NCI-H2227 (cell line): ENCODE measurements around the gene PBX1.

ENCODE experiments used
- DNase-seq: peaks from one replicate; lab custom pipeline; 2025; ENCODE audit not compliant: unreplicated experiment; lab: John Stamatoyannopoulos, UW

The PBX1 gene

DNA sequence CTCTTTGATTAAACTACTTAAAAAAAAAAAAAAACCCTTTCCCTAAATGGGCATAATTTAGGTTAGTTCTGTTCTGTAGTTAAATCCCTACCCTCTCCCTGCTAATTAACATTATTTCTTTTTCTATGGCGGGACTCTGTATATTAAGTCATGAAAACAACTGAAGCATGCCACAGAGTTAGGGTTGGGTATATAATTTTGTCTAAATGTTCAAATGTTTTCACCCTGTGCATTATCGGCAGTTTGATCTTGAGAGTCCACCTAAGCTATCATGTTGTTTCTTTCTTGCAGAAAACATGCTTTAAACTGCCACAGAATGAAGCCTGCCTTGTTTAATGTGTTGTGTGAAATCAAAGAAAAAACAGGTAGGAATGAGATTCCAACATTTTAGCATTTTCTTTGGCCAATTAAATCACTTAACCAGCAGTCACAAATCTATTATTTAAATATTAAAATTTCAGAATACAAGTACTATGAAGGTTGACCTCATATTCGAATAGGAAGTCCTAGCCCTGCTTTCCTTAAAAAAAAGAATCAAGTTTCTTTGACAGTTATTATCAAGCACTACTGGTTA is 4.0 kb downstream of the PBX1 start:
- no peak for DNase-seq

DNA sequence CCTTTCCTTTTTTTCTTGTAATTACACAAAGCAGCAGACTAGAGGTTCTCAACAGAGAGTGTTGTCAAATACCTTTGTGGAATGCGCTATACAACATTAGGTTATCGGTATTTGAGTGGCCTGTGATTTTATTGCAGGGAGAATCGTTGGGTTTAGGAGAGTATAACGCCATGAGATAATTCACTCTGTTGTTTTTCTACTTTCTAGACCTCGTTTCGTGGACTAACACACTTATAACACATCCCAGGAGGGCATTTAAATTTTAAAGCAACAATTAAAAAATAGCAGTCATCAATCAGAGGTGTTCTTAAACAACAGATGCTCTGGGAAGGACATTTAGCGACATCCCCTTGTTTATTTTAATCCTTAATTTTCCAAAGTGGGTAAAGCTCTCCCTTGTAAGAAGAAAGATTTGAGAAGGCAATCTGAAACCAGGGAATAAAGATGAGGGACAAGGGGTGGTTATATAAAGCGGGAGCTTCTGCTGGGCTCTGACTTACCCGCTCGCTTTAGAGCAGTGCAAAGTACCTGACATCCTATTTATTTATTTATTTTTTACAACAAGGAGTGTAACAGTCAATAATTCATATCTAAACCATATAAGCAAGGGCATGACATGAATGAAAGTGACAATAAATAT is 4.9 kb downstream of the PBX1 start:
- DNase-seq = no peak

DNA sequence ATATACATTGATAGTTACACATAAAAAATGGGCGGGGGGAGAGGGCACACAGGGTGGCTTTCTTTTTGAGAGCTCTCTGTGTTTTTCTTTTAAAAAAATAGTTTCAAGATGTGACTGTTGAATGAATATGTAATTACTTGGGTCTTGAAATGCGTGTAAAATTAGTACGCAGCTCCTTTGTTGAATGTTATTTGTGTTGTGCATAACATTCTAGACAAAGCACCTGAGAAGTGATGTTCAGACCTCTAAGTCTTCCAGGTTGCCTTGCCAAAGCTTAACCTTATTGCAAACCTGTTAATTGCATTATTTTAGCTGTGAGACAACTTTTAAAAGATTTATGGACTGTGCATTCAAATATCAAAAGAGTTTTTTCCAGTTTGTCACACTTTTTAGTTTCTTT is 5.4 kb downstream of the PBX1 start:
- DNase-seq = no peak

DNA sequence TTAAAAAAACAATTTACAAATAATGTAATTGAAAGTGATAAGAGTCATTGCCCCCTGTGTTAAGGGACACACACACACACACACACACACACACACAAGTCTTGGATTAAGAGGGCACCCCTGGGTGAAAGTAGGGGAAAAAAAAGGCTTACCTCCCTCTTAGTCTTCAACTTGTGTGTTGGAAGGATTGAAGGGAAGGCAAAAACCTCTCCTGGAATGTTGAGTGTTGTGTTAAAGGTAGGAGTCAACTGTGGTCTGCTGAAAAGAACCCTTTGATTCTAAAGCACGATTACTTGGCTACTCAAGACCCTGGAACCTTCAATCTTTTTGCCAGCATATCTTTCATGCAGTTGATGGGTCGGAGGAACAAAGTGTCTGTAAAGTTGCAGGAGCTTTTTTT is 6.4 kb downstream of the PBX1 start:
- DNase-seq = no peak

DNA sequence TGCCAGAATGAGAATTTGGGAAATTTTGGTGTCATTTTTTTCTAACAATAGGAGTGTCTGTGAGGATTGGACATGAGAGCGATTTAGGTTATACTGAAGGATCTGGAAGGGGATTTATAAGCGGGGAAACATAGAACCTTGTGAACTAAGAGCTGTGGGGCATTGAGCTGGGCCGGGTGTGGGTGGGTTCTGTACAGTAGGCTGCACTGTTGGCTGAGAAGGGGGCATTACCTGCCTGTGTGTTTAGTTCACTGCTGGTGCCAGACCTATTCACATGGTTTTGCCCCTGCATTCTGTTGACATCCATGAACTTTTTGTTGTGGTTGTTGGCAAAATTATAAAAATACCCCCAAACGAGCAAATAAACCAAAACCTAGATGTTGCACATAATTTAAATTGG is 8.8 kb downstream of the PBX1 start:
- no peak for DNase-seq

DNA sequence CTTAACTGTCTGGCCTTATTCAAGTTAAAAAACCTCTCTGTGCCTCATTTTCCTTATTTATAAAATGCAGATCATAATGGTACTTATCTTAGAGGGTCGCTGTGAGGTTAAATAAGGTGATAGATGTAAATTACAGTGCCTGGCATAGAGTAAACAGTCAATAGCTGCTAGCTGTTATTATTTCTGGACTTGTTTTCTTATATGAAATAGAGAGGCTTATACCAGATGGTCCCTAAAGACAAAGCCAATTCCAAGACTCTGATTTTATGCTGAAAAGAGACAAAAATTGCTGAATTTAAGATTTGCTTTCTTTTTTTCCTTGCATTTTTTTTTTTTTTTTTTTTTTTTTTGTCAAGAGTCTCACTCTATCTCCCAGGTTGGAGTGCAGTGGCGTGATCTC is 10.3 kb downstream of the PBX1 start:
- no peak for DNase-seq

DNA sequence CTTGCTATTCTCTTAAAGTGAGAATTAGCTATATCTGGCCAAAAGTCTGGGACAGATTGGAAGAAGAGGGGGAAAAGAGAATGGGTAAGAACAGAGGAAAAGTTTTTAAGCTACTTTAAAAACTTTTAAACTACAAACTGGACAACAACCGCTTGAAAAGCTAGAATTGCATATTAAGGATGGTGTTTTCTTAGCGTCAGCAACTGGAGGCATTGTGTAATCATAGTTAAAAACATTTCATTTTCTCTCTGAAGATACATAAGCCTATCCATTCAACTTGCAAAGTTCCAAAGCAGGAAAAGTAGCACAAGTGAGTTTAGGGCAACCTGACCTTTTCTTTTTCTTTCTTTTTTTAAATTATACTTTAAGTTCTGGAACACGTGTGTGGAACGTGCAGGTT is 10.9 kb downstream of the PBX1 start:
- no peak for DNase-seq

DNA sequence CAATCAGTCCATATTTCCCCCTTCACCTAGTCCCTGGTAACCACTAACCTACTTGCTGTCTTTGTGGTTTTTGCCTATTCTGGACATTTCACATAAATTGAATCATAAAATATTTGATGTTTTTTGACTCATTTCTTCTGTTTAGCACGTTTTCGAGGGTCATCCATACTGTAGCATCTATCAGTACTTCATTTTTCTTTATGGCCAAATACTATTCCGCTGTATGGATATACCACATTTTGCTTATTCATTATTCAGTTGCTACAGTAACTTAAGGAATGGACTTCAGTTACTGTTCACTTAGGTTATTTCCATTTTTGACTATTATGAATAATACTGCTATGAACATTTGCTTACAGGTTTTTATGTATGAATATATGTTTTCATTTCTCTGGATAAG is 12.3 kb downstream of the PBX1 start:
- no peak for DNase-seq

DNA sequence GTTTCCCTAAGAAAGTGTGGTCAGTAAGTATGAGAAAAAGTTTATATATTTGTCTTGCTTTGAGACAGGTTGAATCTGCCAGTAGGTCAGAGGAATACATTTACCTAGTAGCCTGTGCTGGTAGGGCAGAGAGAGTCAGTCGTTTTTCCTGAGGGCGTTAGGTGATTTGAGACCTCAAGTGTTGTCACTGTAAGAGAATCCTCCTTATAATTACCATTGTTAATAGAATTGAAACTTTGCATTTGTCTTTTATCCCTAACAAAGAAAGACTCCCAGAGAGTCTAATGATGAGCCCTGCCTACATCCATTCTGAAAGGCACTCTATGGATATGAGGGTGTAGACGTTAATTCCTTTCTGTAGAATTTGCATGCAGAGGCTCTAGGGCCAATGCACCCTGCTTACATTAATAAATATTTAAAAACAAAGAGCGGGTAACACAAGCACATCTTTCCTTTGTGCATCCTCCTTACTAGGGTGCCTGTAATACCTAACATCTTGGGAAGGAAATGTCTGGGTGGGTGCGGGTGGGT is 16.4 kb downstream of the PBX1 start:
- no peak for DNase-seq

DNA sequence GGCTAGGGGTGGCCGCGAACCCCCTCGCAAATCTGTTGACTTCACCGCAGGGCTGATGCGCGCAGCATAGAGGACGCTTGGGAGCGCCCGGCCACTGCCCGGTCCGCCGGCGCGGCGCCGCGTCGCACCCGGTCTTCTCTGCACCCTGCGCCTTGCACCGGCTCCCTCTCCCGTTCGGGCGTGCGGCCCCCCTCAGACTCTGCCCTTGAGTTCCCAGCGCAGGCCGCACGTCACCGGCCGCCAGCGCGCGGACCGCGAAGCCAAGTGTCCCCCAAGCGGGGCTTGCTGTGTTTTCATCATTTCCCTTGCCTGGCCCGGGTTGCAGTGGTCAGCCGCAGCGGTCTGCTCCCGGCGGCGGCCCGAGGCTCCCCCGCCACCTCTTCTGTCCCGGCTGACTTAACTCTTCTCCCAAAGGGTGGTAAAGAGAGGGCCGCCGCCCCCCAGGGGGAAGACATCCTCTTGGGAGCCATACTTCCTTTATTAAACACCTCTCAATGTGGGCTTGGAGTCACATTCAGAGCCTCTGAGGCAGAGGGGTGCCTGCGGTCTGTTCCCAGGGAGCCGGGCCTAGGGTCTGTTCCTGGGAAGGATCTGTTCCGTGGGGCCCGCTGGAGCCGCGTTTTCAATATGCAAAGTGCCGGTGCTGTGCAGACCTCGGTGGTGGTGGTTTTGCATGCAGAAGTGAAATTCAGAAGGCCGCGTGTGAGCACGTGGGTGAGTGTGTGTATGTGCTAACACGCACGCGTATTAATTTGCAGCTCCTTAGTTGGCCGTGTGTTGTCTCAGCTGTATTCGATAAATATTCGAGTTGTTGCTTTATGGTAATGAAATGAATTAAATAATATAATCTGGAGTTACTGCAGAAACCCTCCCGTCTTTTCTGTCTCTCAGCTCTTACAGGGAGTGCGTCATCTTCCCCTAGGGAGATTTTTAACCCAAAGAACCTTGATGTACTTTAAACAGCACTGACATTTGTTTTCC is 17.6 kb downstream of the PBX1 start:
- no peak for DNase-seq

DNA sequence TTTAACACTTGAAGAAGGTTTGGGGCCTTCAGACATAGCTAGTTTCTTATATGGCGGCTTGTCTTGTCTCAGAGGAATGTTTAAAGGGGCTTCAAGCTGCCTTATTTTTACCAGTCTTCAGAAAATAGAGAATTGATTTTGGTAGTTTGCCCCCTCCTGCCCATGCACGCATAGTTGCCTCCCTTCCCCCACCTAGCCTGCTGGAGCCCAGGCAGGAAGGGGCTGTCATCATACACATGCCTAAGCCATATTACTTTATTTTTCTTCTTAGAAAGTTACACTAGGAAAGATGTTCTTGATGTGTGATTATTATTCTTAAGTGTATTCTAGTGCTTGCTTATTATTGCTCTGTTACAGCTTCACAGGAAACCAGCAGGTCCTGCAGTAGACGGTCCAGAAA is 18.3 kb downstream of the PBX1 start:
- DNase-seq = no peak

DNA sequence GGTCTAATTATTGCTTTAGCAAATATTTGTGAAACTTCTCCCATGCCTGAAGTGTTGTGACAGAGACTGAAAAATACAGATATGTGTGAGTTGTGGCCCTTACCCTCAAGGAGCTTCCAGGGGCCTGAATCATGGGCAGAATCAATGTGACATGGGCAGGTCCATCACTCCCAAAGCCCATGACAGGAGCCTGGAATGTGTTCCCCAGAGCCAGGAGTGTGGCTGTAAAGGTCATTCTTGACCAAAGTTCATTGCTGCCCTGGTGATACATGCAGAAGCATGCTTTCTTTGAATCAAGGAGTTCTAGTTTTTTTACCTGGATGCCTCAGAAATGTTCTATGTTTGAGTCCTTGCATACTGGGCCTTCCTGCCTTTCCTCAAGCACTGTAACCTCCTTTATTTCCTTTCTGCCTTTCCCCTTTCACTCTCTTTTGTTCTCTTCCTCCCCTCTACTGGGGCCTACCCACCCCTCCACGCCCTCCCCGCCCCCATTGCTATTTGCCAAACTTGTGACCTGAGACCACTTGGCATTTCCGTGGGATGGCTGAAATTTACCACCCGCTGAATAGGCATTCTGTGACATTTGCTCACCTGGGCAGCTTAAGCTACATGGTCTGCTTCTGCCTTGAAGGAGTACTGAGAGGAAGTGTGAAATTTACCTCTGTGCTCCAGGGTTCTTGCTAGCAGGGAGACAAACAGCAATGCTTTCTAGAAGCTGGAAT is 19.7 kb downstream of the PBX1 start:
- no peak for DNase-seq

DNA sequence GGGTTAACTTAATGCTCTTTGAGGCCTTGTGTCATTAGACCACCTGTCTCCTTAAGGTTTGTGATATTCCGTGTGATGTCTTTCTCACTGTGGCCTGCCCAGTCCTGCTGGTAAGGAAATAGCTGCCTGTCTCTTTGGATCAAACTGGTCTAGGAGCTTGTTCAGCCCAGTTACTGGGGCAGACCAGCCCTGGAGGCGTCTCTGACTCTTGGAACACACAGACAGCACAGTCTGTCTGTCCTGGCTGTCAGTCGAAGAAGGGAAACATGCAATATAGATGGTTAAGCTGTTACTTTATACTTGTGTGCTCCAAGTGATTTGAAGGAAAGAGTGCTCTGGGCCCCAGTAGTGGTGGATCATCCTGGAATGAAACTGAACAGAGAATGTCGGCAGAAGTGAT is 20.4 kb downstream of the PBX1 start:
- no peak for DNase-seq

DNA sequence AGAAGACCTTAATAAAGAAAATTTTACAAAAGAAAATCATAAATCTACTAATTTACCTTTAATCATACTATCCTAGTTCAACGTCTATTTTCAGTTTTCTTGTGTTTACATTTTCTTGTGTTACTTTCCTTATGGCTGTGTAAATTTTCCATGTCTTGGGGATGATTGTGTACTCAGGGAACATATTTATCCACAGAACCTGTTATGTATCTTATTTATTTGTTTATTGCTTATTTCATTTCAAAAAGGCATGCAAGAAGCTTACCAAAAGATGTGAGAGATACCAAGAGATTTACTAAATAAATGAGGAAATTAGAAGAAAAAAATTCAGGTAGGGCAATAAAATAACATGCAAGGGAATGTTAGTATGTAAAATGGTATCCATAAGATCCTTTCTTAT is 22.8 kb downstream of the PBX1 start:
- no peak for DNase-seq

DNA sequence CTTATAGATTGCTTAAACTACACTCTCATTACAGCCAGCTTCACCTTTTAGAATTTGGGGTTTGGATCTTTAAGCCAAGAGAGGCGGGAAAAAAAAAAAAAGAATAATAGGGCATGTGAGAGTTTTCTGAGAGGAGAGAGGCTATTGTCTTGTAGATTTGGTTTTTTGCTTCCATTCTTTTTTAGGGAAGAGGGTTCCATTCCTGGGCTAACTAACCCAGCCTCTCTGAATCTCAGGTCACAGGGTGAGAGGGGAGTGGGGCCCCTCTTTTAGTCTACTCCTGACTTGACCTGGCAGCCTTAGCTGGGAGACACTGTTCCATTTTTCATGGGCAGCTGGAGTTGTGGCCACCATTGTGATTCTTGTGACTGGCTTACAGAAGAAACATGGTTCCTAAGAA is 24.2 kb downstream of the PBX1 start:
- DNase-seq = no peak

DNA sequence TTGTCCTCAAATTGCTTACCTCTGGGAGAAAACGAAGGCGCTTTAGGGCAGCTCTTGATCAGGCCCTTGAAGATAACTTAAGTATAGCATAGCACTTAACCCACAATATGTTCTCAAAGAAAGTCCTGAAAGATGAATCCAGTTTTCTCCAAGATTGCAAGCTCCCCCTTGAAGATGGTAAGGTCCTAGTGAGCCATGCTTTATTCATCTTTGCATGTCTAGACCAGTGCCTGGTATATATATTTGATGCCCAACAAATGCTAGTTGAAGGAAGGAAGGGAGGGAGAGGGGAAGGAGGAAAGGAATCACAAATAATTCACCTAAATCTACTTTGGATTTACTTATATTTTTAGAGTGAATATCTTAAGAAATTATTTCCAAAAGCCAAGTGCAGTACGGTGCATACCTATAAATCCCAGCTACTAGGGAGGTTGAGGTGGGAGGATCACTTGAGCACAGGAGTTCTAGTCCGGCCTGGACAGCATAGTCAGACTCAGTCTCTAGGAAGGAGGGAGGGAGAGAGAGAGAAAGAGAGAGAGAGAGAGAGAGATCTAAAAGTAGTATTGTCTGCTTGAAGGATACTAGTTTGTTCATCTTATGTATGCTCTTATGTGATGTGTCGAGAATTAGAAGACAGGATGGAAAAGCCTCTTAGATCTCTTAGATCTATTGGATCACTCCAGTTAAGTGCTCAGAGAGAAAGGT is 25.0 kb downstream of the PBX1 start:
- DNase-seq = no peak

DNA sequence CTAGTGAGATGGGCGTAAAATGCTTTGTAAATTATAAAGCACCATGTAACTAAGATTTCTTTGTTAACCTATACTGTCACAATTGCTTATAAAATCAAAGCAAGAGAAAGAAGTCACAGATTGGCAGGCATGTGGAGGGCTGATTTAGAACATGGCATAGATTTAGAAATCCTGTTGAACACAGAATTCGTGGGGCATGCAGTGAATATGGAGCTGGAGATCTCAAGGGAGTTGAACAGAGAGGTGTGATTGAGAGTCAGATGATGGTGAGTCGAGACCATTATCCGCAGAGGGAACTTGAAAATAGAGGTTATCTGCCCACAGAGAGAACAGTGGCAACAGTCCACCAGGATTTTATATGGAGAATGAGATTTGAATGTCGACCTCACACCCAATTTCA is 27.6 kb downstream of the PBX1 start:
- peak; percentile 41 for DNase-seq

DNA sequence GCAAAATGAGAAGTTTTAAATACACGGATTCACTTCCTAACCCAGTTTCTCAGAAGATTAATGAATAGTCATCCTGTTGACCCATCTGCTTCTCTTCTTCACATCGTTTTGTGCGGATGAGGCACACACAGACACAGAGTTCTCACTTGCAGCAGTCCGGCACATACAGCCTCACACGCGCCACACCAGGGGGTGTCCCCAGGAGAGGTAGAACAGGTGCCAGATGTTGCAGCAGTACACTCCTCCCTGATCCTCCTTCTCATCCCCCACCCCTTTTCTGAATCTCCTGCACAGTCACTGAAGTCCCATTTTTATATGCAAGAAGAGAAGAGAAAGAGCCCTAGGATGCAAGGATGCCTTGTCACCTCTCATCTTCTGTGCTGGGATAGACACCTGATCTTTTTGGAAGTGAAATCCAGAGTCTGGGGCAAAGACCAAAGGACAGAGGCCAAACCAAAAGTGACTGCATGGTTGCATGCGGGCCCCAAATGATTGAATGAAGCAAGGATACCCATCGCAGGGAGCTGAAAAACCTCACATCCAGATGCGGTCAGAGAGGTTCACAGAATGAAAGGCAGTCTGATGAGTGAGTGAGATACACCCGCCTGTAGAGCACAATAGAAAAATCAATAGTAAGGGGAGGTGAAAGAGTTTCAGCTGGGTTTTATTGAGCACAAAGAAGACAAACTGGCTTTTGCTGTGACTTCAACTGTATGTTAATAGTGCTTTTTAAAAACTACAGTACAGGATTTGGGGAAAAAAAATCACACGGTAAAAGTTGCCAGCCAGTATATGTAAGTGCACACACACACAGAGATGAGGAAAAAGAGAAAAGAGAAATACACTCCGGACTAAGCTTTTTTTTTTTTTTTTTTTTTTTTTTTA is 28.9 kb downstream of the PBX1 start:
- DNase-seq = peak; percentile 68

DNA sequence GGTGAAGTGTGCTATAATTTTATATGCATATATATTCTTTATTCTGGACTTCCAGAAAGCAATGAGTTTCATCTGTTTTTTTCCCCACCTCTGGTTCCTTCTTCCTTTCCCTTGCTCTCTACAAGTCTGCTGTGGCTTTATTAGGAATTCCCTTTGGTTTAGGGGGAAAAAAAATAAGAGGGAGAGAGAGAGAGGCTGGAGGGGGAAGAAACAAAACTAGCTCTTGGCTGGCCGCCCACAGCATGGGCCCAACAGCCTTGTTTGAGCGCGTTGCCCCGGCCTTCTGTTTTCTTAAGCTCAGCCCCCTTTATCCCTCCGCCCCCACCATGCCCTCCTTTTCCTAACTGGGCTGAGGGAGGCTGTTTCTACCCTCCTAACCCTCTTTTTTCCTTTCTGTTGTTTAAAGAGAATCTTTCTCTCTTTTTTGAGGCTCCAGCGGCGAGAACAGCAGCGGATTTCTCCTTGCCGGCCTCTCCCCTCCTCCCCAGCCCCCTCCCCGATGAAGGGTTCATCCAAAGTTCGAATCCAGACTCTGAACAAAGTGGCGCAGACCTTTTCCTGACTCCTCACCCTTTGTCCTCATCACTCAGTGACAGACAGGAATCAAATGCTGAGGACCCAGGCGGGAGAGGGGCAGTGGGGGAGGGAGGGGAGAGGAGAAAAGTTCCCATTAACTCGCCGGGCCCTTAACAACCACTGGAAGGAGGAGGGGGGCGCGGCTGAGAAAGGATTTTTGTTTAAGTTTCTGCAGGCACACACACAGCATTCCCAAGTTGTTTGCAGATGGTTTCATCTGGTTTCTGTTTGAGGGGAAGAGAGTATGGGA is 29.7 kb downstream of the PBX1 start:
- peak; percentile 70 for DNase-seq
